Measurements from ENCODE around the gene TTC17.
"Not testable (repeated sequence)": the region's sequence is repeated elsewhere in the genome, so short reads cannot be mapped to it uniquely, and the experiment has no call there.

The TTC17 gene

DNA sequence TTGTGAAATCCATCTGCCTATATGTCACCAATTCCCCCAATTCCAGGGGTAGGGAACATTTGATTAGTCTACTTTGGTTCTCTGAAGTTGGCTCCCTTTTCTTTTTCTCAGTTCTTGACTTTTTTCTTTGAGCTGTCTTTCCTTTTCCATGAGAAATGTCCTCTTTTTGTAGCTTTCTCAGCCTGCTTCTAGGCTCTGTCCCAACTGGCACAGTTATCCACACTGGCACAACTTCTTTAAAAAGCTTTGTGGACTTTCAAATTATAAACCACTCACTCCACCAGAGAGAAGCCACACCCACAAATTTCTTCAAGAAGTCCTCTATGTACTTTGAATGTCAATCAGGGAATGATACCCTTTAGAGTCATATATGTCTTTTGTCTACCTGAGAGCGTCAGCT lies 100.5 kb downstream of the TTC17 start:
- no peak for DNase-seq (ENCODE audit: low read depth)

GRCh38 chr11:43462359-43462758 lies 103.6 kb downstream of the TTC17 start:
- DNase-seq (ENCODE audit: low read depth) = no peak

GRCh38 chr11:43467958-43468357 lies 109.2 kb downstream of the TTC17 start:
- no peak for DNase-seq (ENCODE audit: low read depth)

- DNase-seq (ENCODE audit: low read depth) = not testable (repeated sequence)
Observed at GRCh38 chr11:43477491-43477890, 118.8 kb downstream of the TTC17 start.

GRCh38 chr11:43486141-43486540 lies 127.4 kb downstream of the TTC17 start:
- DNase-seq (ENCODE audit: low read depth) = no peak

DNA sequence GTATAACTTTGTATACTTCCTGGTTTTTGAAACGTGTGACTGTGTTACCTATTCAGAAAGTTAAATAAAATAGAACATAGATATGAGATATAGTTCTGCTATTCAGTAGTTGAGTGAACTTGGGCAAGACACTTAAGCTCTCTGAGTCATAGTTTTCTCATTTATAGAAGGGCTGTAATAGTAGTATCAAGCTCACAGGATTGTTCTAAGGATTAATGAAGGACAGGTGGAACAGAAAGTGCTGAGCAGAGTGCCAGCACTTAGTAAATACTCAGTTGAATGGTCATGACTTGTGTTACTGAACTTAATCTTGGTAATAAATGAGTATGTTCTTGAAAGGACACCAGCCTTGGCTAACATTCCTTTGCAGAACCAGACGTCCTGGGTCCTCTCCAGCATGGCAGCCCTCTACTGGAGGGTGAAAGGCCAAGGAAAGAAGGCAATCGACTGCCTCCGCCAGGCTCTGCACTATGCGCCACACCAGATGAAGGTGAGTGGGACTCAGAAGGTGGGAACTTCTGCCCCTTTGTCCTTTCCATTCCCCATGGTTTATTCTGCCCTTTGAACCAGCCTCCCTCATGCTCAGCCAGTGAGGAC lies 131.2 kb downstream of the TTC17 start:
- no peak for DNase-seq (ENCODE audit: low read depth)

DNA sequence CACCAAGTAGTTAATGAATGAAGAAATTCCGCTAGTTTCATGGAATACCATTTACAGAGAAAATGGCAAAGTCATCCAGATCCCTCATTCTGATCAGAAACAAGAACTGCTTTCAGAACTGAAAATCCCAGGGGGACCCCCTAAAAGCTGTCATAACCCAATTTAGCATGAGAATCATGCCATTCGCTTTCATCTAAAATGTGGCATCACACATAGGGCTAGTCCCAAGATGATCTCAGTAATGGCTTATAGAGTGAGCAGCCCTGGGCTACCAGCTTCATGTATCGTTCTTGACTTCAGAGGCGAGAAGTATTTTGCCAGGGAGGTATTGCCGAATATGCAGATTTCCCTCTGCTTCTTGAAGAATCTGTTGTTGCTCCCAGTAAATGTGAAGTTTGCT lies 134.0 kb downstream of the TTC17 start:
- DNase-seq (ENCODE audit: low read depth) = no peak

GRCh38 chr11:43493431-43493830 lies 134.7 kb downstream of the TTC17 start:
- no peak for DNase-seq (ENCODE audit: low read depth)

DNA sequence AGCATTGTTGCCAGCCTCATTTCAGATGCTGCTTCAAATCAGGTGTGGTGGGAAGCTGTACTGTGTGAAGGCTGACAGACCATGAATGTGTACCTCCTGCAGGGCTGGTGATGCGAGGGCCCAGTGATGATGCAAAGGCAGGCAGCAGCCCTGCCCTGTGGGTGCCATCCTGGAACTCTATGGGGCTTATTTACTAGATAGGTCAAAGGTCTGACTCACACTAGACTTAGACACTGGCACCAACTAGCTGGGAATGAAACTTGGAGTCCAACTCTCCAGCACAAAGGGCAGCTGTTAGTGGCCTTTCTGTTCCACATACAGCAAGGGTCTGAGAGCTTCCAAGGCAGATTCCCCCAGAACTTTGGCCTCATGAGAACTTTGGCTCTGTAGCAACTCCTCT lies 138.4 kb downstream of the TTC17 start:
- no peak for DNase-seq (ENCODE audit: low read depth)

DNA sequence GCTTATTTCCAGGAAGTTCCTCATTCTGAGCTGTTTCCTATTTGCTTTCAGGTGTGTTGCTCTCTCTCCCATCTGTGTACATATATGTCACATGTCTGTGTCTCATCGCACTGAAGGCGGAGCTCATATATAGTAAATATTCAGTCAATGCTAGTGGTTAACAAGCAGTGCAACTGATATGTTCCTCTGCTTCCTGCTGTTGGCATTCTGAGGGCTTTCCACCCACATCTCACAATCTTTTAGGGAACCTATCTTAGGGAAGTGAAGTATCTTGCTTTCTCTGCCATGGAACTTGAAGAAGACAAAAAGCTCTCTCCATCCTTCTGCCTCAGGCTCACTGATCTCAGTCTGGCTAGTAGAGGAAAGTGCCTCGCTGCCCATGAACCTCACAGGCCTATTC lies 139.8 kb downstream of the TTC17 start:
- no peak for DNase-seq (ENCODE audit: low read depth)

- no peak for DNase-seq (ENCODE audit: low read depth)
Observed at GRCh38 chr11:43503417-43503816, 144.7 kb downstream of the TTC17 start.

GRCh38 chr11:43504316-43504950 lies 145.7 kb downstream of the TTC17 start:
- DNase-seq (ENCODE audit: low read depth) = no peak

DNA sequence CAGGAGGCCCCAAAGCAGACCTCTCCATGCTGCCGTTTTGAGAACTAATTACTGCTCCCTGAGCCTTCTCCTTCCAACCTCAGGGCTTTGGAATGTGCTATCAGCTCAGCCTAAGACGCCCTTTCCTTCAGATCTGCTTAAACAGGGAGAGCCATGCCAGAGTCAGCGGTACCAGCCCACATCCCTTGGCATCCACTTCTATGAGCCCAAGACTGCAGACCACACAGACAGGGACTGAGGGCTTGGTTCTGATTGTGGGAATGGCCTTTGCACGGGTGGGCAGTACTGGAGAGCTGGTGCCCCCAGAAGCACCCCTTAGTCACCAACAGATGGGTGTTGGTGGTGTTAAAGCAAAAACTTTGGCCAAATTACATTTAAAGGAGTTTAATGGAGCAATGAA lies 146.5 kb downstream of the TTC17 start:
- no peak for DNase-seq (ENCODE audit: low read depth)

DNA sequence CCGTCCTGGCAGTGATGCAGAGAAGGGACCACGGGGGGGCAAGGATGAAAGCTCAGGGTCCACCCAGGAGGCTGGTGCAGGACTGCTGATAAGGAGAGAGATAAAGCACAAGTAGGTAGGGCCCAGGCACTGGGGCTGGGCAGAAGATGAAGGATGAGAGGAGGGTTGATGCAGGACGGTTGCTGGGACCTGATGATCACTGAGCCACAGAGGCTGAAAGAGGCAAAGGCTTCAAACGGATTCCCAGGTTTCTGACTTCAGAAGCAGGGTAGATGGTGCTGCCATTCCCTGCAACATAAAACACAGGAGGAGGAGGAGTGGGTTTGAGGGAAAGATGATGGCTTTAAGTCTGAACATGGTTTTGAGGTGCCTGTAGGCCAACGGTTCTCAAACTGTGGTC lies 148.5 kb downstream of the TTC17 start:
- no peak for DNase-seq (ENCODE audit: low read depth)

GRCh38 chr11:43508511-43508918 lies 149.8 kb downstream of the TTC17 start:
- DNase-seq (ENCODE audit: low read depth) = no peak

- DNase-seq (ENCODE audit: low read depth) = no peak
Observed at GRCh38 chr11:43511959-43512358, 153.2 kb downstream of the TTC17 start.

DNA sequence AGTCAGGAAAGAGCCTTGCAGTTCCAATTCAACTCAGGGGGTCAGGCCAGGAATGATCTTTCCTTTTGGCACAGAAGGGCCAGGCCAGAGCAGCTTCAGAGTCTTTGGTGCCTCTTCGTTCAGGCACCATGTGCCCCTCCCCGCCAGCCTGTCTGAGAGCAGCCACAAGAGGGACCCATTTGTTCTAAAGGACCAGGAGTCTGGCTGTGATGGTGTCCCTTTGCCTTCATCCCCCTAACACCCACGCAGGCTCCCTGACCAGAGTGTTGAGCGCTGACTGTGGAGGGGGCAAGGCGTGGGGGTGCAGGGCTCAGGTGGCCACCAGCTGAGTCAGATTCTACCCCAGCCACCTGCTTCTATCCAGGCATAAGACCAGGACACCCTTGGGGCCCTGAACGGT lies 156.4 kb downstream of the TTC17 start:
- no peak for DNase-seq (ENCODE audit: low read depth)

DNA sequence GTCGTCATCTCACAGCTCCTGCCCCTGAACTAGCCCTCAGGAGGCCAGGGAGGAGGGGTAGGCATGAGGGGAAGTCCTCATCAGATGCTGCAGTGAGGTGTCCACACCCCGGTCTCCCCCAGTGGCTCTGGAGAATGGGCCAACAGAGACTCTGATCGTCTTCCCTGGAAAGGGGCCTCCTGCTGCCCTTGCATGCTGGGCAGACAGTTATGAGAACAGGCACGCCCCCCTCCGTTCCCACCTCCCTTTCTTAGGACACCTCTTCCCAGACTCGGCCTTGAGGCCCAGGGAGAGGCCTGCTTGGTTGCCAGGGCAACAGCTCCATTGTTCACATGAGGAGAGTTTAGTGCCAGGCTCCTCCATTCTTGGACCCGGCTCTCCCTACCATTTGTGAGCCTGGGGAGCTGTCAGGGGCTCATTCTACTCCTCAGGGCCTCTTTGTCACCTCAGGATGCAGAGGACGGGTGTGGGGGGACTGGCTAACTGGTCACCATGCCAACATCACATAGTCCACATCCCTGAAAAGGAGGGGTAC lies 157.7 kb downstream of the TTC17 start:
- DNase-seq (ENCODE audit: low read depth) = no peak

- no peak for DNase-seq (ENCODE audit: low read depth)
Observed at GRCh38 chr11:43517518-43517917, 158.8 kb downstream of the TTC17 start.

DNA sequence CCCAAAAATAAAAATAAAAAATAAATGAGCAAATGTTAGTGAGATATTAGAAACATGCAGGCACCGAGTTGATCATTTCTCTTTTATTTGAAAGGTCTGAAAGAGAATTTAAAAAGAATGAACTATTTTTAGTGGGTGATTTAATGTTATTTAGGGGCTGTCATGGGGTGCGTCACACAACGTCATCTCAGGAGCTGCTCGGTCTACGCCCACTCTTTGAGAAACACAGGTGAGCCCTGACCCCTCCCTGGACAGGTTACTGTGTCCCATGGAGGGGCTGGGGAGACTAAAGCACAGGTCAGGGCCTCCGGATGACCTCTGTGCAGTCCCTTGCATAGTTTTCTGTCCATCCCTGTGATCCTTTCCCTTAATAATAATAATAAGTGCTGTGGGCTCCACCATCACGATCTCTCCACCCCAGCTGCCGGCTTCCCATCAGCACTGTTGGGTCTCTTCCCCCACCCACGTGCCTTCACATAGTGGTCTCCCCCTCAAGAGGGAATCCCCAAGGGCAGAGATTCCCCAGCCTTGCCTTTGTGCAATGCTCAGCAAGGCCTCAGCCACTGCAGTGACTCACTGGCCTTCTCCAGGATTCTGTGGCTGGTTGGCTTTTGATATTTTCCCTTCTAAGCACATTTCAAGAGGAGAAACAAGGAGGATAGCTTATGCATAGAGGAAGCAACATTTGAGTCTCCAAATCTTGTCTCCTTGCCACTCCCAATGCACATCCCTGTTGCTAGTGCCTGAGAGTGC lies 159.9 kb downstream of the TTC17 start:
- DNase-seq (ENCODE audit: low read depth) = no peak

DNA sequence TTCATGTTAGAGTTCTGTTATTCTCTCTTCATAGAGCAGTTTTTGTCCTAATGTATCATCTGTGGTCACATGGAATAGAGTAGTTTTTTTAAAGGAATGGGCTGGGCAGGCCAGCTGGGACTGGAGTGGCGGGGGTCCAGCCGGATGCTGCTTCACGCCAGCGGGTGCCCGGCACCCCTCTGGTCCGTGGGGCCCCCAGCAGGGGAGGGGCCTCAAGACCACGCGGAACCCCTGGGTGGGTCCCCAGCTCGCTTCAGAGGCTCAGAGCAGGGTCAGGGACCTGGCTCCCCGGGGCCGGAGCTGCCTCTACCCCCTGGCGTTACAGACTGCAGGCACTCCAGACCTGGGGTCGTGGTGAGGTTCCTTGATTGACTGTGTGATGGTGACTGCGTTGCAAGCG lies 162.8 kb downstream of the TTC17 start:
- no peak for DNase-seq (ENCODE audit: low read depth)

DNA sequence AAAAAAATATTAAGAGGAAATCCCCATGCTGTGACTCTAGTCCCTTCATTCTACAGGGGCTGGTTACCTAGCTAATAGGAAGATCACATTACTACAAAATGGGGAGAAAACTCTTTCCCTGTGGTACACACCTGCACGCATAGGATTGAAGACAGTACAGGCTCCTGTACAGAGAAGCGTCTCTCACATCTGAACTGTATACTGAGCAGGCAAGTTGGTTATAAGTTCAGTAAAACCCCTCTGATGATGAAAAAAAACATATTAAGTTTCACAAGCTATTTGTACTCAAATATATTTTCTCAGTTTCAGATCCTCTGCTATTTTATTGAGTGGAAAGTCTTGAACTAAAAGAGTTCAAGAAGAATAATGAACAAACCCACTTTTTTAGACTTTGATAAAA lies 164.9 kb downstream of the TTC17 start:
- DNase-seq (ENCODE audit: low read depth) = no peak

DNA sequence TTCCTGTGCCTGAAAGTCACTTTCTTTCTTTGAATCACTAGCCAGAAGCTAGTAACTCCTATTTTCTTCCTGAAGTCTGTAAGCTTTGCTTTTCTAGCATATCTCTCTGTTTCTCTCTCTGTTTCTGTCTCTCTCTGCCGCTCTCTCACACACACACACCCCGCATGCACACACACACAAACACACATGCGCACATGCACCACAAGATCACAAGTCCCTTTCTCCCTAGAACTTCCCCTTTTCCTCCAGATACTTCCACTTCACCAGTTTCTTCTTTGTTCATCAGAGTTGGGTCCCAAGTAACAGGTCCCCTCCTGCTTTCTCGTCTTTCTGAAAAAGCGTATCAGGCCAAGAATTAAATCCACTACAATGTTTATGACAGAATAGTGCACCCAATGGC lies 173.3 kb downstream of the TTC17 start:
- no peak for DNase-seq (ENCODE audit: low read depth)

Data from stimulated activated CD8-positive, alpha-beta memory T cell treated with anti-CD3 and anti-CD28 coated beads, Interleukin-15, amount 100 ng/mL, for 24 hours (primary cell).